Measurements from ENCODE around the gene PDE4D.

DNA sequence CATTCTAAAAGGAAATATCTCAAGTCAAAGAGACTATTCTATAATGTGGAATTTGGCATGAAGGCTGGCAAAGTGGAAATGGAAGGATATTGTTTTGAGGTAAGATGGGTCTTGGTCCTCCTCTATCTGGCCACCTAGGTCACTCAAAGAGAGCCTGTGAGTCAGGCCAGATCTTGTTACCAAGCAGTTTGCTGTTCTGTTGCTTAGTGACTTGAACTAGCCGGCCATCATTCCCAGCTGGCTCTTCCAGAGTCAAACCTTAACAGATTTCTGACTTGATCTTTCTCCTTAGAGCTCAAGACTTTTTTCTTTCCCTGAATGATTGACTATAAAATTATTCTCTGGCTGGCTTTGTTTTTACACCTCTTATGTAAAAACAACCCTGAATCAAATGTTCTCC lies 136.1 kb downstream of the PDE4D start:
- TF ChIP-seq, protein P1, sequence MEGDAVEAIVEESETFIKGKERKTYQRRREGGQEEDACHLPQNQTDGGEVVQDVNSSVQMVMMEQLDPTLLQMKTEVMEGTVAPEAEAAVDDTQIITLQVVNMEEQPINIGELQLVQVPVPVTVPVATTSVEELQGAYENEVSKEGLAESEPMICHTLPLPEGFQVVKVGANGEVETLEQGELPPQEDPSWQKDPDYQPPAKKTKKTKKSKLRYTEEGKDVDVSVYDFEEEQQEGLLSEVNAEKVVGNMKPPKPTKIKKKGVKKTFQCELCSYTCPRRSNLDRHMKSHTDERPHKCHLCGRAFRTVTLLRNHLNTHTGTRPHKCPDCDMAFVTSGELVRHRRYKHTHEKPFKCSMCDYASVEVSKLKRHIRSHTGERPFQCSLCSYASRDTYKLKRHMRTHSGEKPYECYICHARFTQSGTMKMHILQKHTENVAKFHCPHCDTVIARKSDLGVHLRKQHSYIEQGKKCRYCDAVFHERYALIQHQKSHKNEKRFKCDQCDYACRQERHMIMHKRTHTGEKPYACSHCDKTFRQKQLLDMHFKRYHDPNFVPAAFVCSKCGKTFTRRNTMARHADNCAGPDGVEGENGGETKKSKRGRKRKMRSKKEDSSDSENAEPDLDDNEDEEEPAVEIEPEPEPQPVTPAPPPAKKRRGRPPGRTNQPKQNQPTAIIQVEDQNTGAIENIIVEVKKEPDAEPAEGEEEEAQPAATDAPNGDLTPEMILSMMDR (IDR thresholded peaks at IDR 0.05) = no peak
- no peak for TF ChIP-seq POLR2A (IDR thresholded peaks at IDR 0.05)
